Trophoblast cell (in vitro differentiated cells and primary cell): ENCODE results near the gene CHMP1B.

Experiments
- DNase-seq, 2 donors: peaks; one replicate each; pipeline ENCODE4 v3.0.0-alpha.2; 2016
- H2AFZ ChIP-seq: 2 replicates; pipeline ENCODE4 v1.6.1; 2013; ENCODE audit warnings: low read length, moderate library complexity, mild to moderate bottlenecking; ENCODE audit not compliant: insufficient read depth, poor library complexity
- H2AK5ac ChIP-seq: 2 replicates; pipeline ENCODE4 v1.6.1; 2013; ENCODE audit warnings: mild to moderate bottlenecking, low read length
- H2BK120ac ChIP-seq: 2 replicates; pipeline ENCODE4 v1.6.1; 2013; ENCODE audit warnings: low read length, mild to moderate bottlenecking, moderate library complexity; ENCODE audit not compliant: insufficient read depth, poor library complexity
- H2BK12ac ChIP-seq: 2 replicates; pipeline ENCODE4 v1.6.1; 2013; ENCODE audit warnings: mild to moderate bottlenecking, low read length, moderate library complexity
- H2BK5ac ChIP-seq: 2 replicates; pipeline ENCODE4 v1.6.1; 2013; ENCODE audit warnings: low read length, low read depth, moderate library complexity, mild to moderate bottlenecking; ENCODE audit not compliant: poor library complexity
- H3K14ac ChIP-seq: 2 replicates; pipeline ENCODE4 v1.6.1; 2013; ENCODE audit warnings: mild to moderate bottlenecking, low read length
- H3K18ac ChIP-seq: 2 replicates; pipeline ENCODE4 v1.6.1; 2013; ENCODE audit warnings: mild to moderate bottlenecking, low read length
- H3K23ac ChIP-seq: 2 replicates; pipeline ENCODE4 v1.6.1; 2013; ENCODE audit warnings: low read length
- H3K27ac ChIP-seq: 2 replicates; pipeline ENCODE4 v1.5.1; 2013; ENCODE audit warnings: low read depth, mild to moderate bottlenecking, inconsistent platforms, low read length, moderate library complexity
- H3K27me3 ChIP-seq: 2 replicates; pipeline ENCODE4 v1.6.1; 2013; ENCODE audit warnings: inconsistent platforms, mild to moderate bottlenecking, low read length, moderate library complexity; ENCODE audit not compliant: insufficient read depth
- H3K36me3 ChIP-seq, 2 experiments: 1 replicate in 1 of 2; 2 replicates in 1 of 2; pipeline ENCODE4 v1.6.1; 2013; ENCODE audit warnings: low read length in 2 of 2, mild to moderate bottlenecking in 2 of 2, moderate library complexity in 1 of 2; ENCODE audit not compliant: insufficient read depth in 2 of 2, control insufficient read depth in 1 of 2
- H3K4ac ChIP-seq: 2 replicates; pipeline ENCODE4 v1.6.1; 2013; ENCODE audit warnings: low read depth, mild to moderate bottlenecking, low read length, moderate library complexity
- H3K4me1 ChIP-seq, 2 experiments: 1 replicate in 1 of 2; 2 replicates in 1 of 2; pipeline ENCODE4 v1.6.1; 2013; ENCODE audit warnings: low read length in 2 of 2, mild to moderate bottlenecking in 2 of 2, moderate library complexity in 1 of 2; ENCODE audit not compliant: insufficient read depth in 2 of 2, control insufficient read depth in 1 of 2
- H3K4me2 ChIP-seq: 2 replicates; pipeline ENCODE4 v1.6.1; 2013; ENCODE audit warnings: inconsistent platforms, mild to moderate bottlenecking, low read length, moderate library complexity
- H3K4me3 ChIP-seq: 2 replicates; pipeline ENCODE4 v1.5.1; 2013; ENCODE audit warnings: mild to moderate bottlenecking, low read depth, low read length, inconsistent platforms
- H3K79me1 ChIP-seq: one replicate; pipeline ENCODE4 v1.6.1; 2013; ENCODE audit warnings: low read length
- H3K79me2 ChIP-seq: 2 replicates; pipeline ENCODE4 v1.6.1; 2013; ENCODE audit warnings: low read length, mild to moderate bottlenecking; ENCODE audit not compliant: control insufficient read depth, insufficient read depth, poor library complexity
- H3K9ac ChIP-seq: 2 replicates; pipeline ENCODE4 v1.6.1; 2013; ENCODE audit warnings: mild to moderate bottlenecking, low read length
- H3K9me3 ChIP-seq: 2 replicates; pipeline ENCODE4 v1.6.1; 2013; ENCODE audit warnings: low read depth, mild to moderate bottlenecking, control low read depth, inconsistent platforms, low read length; ENCODE audit not compliant: insufficient read depth
- H4K12ac ChIP-seq: 2 replicates; pipeline ENCODE4 v1.6.1; 2013; ENCODE audit warnings: low read depth, mild to moderate bottlenecking, low read length, moderate library complexity
- H4K8ac ChIP-seq: 2 replicates; pipeline ENCODE4 v1.6.1; 2013; ENCODE audit warnings: low read depth, mild to moderate bottlenecking, low read length, moderate library complexity
- H4K91ac ChIP-seq: one replicate; pipeline ENCODE4 v1.6.1; 2013; ENCODE audit warnings: low read depth, mild to moderate bottlenecking, low read length, moderate library complexity
- WGBS: extraction: QIAGEN DNeasy Blood & Tissue Kit; methylation state at CpG from one replicate; pipeline ENCODE4 v1.1.7; 2013; ENCODE audit warnings: missing lambda C conversion rate; ENCODE audit not compliant: insufficient read length, insufficient coverage; ENCODE audit errors: extremely low coverage; 5-methylcytosine and 5-hydroxymethylcytosine counted together

CHMP1B gene

GRCh38 chr18:11861583-11862288 is 10.5 kb downstream of the CHMP1B start:
- H3K27me3 ChIP-seq = no peaks in the 10 kb centered on the region
- no peaks in the 10 kb centered on the region for H3K36me3 ChIP-seq
- H3K23ac ChIP-seq = no peak overlapping the region
- no peak overlapping the region for H3K4me3 ChIP-seq
- no peak overlapping the region for H2BK5ac ChIP-seq
- DNase-seq = peak in 1 of 2 donors; percentile 52
- no peaks in the 10 kb centered on the region for H3K9me3 ChIP-seq
- no peak overlapping the region for H4K8ac ChIP-seq
- no peak overlapping the region for H2BK120ac ChIP-seq
- 100% methylated on average over 7 of the region's 20 CpGs for WGBS
- no peak overlapping the region for H2AFZ ChIP-seq
- H4K12ac ChIP-seq = no peak overlapping the region
- H3K4me2 ChIP-seq = no peak overlapping the region
- H3K79me1 ChIP-seq = peaks cover 15% of the 10 kb centered on the region
- H3K18ac ChIP-seq = no peak overlapping the region
- no peak overlapping the region for H3K27ac ChIP-seq
- no peak overlapping the region for H2AK5ac ChIP-seq
- H3K14ac ChIP-seq = no peak overlapping the region
- no peaks in the 10 kb centered on the region for H3K79me2 ChIP-seq
- peak overlapping the region; percentile 12 for H2BK12ac ChIP-seq
- peaks cover 13 to 20% of the 10 kb centered on the region in 2 experiments for H3K4me1 ChIP-seq
- H3K9ac ChIP-seq = no peak overlapping the region
- H4K91ac ChIP-seq = no peak overlapping the region
- H3K4ac ChIP-seq = no peak overlapping the region

- H3K9me3 ChIP-seq = no peaks in the 10 kb centered on the region
- peaks cover 9% of the 10 kb centered on the region for H3K79me1 ChIP-seq
- no peak overlapping the region for H2AFZ ChIP-seq
- DNase-seq = peak in 1 of 2 donors; percentile 31
- H3K36me3 ChIP-seq = no peaks in the 10 kb centered on the region
- no peak overlapping the region for H3K4ac ChIP-seq
- no peak overlapping the region for H3K9ac ChIP-seq
- H3K4me3 ChIP-seq = no peak overlapping the region
- H2BK12ac ChIP-seq = no peak overlapping the region
- no peak overlapping the region for H4K12ac ChIP-seq
- no peak overlapping the region for H3K14ac ChIP-seq
- H3K4me1 ChIP-seq = peaks cover 11 to 15% of the 10 kb centered on the region in 2 experiments
- no peaks in the 10 kb centered on the region for H3K27me3 ChIP-seq
- no peak overlapping the region for H2BK120ac ChIP-seq
- H3K4me2 ChIP-seq = no peak overlapping the region
- no peak overlapping the region for H3K27ac ChIP-seq
- H2AK5ac ChIP-seq = no peak overlapping the region
- no peak overlapping the region for H4K8ac ChIP-seq
- no peaks in the 10 kb centered on the region for H3K79me2 ChIP-seq
- H3K23ac ChIP-seq = no peak overlapping the region
- no CpG with 5 or more reads among the region's 6 CpGs for WGBS
- no peak overlapping the region for H4K91ac ChIP-seq
- no peak overlapping the region for H3K18ac ChIP-seq
- no peak overlapping the region for H2BK5ac ChIP-seq
Measured at GRCh38 chr18:11862468-11863137, 11.4 kb downstream of the CHMP1B start.

GRCh38 chr18:11864471-11864870 is 13.3 kb downstream of the CHMP1B start:
- H4K91ac ChIP-seq = no peak overlapping the region
- WGBS = no CpG with 5 or more reads among the region's 2 CpGs
- H3K79me2 ChIP-seq = no peaks in the 10 kb centered on the region
- no peak overlapping the region for H4K8ac ChIP-seq
- no peak overlapping the region for H3K4me3 ChIP-seq
- H3K18ac ChIP-seq = no peak overlapping the region
- H3K79me1 ChIP-seq = peaks cover 4% of the 10 kb centered on the region
- DNase-seq = no peak
- no peak overlapping the region for H3K4ac ChIP-seq
- H3K27me3 ChIP-seq = no peaks in the 10 kb centered on the region
- H2BK12ac ChIP-seq = no peak overlapping the region
- H2BK120ac ChIP-seq = no peak overlapping the region
- H3K23ac ChIP-seq = no peak overlapping the region
- no peak overlapping the region for H2AK5ac ChIP-seq
- no peak overlapping the region for H3K14ac ChIP-seq
- H3K4me2 ChIP-seq = no peak overlapping the region
- no peak overlapping the region for H3K27ac ChIP-seq
- no peaks in the 10 kb centered on the region for H3K9me3 ChIP-seq
- no peaks in the 10 kb centered on the region for H3K36me3 ChIP-seq
- no peak overlapping the region for H2AFZ ChIP-seq
- no peak overlapping the region for H3K9ac ChIP-seq
- H2BK5ac ChIP-seq = no peak overlapping the region
- H4K12ac ChIP-seq = no peak overlapping the region
- H3K4me1 ChIP-seq = peaks cover 6 to 7% of the 10 kb centered on the region in 2 experiments

GRCh38 chr18:11865071-11865470 is 13.9 kb downstream of the CHMP1B start:
- Histone ChIP-seq H3K27ac (no peak overlapping the region), H3K9me3 (no peaks in the 10 kb centered on the region), H2AK5ac (no peak overlapping the region), H3K36me3 (no peaks in the 10 kb centered on the region), H3K79me2 (no peaks in the 10 kb centered on the region), H3K18ac (no peak overlapping the region), H2BK120ac (no peak overlapping the region), H3K23ac (no peak overlapping the region), H4K8ac (no peak overlapping the region), H4K12ac (no peak overlapping the region), H3K4ac (no peak overlapping the region), H4K91ac (no peak overlapping the region), H3K27me3 (no peaks in the 10 kb centered on the region), H3K9ac (no peak overlapping the region), H3K4me1 (peaks cover 2 to 5% of the 10 kb centered on the region in 2 experiments), H2AFZ (no peak overlapping the region), H2BK5ac (no peak overlapping the region), H3K4me2 (no peak overlapping the region), H3K79me1 (peaks cover 3% of the 10 kb centered on the region), H3K14ac (no peak overlapping the region), H2BK12ac (no peak overlapping the region), H3K4me3 (peak overlapping the region; percentile 44)
- no peak for DNase-seq
- WGBS = no CpG with 5 or more reads among the region's 12 CpGs
